HG02884 (cell line): ENCODE results near the gene NPPC.
"Not testable (repeated sequence)": the region's sequence is repeated elsewhere in the genome, so short reads cannot be mapped to it uniquely, and the experiment has no call there.

Source experiments
- ATAC-seq: cut with Tn5 transposase; IDR thresholded peaks from one replicate; pipeline ENCODE4 v1.9.1; 2021; ENCODE audit warnings: mild to moderate bottlenecking, moderate library complexity; ENCODE audit not compliant: unreplicated experiment

Gene NPPC

DNA sequence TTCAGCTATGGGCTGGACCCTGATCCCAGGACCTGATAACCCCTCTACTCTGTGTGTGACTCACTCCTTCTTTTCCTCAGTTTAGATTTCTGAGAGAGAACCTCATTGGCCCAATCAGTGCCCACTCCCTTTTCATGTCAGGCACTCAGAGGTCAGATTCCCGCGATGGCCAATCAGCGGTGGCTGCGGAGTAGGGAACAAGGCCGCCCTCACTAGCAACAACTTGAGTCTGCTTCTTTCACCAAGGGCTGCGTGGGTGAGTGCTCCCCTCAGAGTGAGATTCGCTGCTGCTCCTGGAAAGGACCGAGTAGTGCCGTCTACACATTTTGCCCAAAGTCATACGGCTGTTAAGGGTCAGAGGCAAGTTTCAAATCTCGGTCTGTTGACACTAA is 34.7 kb downstream of the NPPC start:
- no peak for ATAC-seq

DNA sequence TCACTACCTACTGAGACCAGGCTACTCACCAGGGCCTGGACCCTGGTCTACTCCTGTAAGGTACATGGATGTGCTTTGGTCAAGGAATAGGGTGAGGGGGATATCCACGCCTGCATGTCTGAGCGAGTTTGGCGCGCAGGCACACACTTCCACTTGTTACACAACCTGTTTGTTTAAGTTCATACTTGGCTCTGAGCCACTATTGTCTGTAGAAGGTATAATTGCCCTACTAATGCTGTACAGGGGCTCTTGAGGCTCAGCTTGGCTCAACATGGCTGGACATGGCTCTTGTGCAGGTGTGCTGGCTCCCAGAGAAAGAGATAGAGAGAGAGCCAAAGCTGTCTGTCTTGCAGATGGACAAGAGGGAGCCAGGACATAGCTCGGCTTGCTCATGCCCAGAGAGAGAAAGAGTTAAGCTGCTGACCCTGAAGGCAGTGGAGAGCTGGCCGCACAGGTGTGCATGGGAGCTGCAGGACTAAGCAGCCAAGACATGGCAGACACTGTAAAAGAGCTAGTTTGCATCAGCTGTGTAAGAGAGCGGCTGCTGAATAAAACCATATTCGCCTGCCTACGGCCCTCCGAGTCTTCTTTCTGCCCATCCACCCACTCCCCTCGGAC is 35.2 kb downstream of the NPPC start:
- no peak for ATAC-seq

DNA sequence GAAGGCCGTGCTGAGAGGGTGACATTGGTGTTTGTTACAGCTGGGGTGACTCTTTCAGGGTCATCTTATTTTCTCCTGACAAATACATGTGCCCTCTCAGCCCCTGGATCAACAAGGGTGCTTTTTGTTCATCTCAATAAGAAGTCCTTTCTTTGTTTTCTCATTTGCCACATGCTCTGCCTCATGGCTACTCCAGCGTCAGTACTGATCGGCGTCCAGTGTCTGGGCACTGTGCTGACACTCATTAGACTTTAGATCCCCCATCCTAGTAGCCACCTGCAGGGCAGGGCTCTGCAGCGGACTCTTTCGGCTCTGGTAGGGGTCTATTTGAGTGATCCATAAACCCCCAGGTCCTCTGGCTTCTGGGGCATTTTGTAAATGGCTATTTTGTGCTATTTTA is 38.4 kb downstream of the NPPC start:
- no peak for ATAC-seq

DNA sequence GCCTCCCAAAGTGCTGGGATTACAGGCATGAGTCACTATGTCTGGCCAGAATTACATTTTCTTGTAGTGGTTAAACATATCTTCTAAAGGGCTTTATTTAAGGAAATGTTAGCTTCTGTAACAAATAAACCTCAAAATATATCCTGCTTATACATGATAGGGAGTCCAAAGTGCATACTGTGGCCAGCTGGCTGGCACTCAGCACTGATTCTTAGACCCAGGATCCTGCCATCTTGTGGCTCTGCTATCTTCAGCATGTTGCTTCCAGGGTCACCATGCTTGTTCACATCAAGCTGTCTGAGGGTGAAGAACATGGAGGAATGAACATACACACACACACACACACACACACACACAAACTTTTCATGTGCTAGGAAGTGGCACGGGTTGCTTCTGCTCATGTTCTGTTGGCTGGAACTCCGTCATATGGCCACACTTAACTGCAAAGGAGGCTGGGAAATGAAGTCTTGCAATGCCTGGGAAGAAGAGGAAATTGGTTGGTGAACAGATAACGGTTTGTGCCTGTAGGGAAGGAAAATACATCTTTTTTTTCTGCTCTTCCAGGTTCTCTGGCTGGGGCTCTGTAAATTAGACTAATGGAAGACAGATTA is 40.0 kb downstream of the NPPC start:
- ATAC-seq: no peak

DNA sequence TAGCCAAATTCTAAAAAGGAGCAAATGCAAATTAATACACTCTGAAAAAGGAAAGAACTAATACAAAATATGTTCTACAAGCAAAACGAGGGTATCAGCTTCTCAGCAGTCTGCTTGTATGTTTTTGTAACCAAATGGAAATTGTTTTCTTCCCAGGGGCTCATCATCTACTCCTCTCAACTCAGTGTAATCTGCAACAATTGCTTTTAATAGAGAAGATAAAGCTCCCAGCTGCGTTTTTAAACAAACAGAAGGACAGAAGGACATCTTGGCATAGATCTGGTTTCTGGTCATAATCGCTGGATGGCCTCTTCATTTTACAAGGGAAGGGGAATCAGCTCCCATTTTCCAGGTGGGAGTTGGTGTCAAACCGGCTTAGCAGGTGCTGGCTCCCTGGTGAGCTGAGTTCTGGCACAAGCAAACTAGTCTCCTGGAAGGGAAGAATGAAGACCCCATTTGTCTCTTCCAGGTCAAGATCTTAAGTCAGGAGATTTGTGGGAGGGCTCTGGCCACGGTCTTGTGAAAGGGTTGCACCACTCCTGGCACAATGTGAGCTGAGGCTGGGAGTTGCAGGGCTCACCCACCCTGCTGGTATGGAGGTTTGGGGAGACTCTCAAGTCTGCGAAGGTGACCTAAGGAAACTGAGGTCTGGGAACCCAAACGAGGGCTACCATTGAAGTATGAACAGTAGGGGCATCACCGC is 41.6 kb downstream of the NPPC start:
- no peak for ATAC-seq

DNA sequence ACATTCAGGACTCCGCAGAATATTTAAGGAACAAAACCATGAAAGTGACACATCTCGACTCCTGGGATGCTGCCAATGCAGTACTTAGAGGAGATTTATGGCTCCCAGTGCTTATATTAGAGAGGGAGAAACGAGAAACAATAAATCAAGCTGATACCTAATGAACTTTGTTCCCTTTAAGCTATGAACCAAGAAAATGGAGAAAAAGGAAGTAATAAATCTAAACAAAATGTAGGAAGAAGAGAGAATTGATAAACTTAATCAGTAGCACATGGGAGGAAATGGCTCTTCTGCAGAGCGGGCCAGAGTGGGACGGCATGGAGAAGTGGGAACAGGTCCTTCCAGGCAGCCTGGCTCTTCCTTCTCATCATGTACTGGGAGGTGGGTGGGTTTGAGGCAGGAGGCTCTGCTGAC is 42.7 kb downstream of the NPPC start:
- no peak for ATAC-seq

DNA sequence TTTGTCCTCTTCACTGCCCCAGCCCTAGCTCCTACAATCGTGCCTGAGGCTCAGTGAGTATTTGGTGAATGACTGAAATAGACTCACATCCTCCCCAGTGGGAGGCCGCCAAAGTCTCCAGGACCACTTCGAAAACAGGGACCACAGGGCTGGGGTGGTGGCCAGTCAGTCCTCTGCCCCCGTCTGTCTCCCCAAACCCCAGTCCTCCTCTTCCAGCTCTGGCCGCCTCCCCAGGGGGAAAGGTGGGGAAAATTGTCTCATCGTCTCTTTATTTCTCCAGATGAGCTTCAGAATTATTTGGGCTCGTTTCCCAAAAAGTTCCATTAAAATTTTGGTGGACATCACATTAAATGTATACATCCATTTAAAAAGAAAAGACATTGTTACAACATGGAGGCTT is 43.5 kb downstream of the NPPC start:
- no peak for ATAC-seq

DNA sequence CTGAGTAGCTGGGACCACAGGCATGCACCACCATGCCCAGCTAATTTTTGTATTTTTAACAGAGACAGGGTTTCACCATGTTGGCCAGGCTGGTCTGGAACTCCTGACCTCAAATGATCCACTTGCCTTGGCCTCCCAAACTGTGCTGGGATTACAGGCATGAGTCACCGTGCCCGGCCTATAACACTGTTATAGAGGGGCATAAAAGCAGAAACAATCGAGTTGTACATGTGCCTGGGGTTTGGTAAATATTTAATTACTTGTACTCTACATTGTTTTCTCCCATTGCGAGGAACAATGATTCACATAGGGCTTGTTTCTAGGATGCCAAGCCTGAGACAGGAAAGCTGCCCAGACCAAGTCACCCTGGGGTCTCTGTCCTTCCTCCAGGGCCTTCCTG is 45.8 kb downstream of the NPPC start:
- not testable (repeated sequence) for ATAC-seq

DNA sequence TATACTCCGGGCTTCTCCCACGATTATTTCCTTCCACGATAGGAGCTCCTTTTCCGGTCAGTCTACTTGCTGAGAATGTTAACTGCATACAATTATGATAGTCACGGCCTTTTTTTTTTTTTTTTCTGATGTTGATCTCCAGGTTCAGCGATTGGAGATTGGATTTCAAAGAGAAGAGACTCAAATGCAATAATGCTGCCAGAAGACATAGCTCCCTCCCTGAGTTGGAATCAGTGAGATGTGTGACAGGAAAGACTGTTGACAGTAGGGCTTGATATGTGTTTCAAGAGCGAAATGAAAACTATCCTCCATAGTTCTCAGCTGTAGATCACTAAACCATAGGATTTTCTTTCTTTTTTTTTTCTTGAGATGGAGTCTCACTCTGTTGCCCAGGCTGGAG is 47.0 kb downstream of the NPPC start:
- no peak for ATAC-seq

DNA sequence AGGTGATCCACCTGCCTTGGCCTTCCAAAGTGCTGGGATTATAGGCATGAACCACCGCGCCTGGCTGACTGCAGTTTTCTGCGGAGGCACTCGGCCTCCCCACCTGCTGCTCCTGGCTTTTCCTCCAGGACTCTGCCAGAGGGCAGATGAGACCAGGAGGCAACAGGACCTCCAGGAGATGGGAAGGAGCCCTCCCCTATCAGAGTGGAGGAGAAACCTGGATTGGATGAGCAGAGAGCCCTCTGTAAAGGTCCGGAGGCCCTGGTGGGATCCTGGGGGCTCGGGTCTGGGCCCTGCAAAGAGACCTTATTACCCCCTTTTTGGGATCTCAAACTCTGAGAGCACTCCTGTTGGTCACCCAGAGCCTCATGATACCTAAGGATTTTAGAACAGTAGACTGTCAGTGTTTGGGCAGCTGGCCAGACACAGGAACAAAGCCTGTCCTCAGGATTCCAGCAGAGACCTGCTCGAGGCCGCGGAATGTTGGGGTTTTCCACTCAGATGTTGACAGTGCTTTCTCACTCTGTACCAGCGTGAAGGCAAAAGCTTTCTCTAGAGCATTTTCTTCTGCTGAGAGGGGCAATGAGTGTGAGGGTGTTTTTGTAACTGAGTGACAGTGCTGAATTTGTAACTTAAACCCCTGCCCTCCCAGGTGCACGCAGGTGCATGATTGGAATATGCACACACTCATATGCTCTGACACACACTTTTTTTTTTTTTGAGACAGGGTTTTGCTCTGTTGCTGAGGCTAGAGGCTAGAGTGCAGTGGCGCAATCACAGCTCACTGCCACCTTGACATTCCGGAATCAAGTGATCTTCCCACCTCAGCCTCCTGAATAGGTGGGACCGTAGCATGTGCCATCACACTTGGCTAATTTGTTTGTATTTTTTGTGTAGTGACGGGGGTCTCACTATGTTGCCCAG is 48.4 kb downstream of the NPPC start:
- ATAC-seq: no peak

DNA sequence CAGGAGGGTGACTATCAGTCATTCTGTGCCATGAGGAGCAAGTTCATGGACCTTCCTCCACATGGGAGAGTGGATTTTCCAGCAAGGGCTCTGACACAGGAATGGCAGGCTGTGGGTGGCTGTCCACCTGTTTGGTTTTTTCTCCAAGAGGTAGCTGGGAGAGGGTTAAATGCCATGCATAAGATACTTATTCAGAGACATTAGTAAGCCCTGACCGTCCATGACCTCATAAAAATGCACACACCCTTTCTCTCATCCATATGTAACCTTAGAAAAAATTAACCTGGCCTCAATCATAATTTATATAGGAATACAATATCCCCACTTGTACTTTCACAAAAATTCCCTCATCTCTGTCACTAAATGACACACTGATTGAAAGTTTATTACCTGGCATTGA is 51.3 kb downstream of the NPPC start:
- no peak for ATAC-seq
